Measurements from ENCODE around the gene TENT5C. TPM values are rescaled to one million over a fixed set of nuclear protein-coding genes. Genes with fewer than 3 reads are reported as not detected.

TENT5C gene
- total RNA-seq, 1 donor from 2014 or later, result 4.7 TPM

DNA sequence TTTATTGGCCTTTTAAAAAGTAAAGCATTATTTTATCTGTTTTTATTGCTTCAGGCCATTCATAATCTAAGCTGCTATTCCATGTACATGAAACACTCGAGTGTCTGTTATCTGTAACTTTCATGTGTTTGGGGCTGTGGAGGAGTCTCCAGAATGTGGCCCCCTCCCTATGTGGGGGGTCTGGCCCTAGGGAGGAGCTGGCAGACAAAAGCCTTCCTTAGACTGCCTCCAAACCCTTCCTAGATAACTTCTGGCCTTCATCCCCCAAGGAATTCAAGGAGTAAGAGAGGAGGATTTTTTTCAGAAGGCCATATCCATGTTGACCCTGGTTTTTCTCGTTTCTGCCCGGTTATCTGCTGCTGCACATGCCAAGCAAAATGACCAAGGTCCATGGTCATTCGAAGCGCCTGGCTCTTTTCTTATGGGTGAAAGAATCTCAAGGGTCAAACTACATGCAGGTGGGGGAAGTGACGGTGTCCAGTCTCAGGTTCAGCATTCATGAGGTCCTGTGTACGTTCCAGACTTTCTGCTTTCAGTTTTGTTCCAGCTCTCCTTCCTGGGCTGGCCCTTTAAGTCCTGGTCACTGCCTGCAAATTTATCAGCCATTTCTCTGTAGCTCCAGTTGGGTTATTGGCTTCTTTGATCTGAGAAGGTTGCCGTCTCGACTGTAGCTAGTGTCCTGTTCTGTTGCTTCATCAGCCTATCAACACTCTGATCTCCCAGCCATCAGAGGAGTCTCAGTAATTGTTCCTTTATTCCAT is 8.3 kb downstream of the TENT5C start:
- no peak for DNase-seq

DNA sequence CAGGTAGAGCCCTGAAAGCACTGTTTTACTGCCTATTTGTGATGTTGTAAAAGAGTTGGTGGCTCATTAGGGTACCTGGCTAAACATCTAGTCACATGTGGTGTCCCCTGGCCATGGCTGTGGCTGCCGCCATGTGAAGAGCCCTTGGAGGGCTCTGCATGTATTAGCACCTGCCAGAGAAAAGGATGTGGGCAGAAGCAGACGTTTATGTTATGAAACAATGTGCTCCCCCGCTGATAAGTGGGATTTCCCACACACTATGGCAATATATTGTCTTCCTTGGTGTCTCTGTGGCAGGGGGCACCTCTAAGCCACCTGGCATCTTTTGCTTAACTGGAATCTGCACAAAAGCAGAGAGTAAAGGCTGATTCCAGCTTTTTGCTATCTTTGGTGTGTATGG is 9.6 kb downstream of the TENT5C start:
- DNase-seq, result no peak

DNA sequence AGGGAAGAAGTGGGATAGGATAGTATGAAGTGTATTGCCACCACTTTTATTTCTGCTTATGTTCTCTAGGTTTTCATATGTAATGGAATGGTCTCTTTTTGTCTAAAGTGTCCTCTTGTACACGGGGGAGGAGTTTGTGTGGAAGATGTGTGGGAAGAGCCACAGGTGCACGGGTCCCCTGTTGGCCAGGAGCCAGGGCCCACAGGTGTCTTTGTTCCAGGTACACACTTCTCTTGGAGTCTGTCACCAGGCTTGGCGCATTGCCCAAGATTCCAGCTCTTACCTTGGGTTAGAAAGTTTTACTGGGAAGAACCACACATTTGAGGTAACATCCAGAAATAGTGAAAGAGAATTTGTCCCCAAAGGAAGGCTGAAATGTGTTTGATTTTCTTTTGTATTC is 10.5 kb downstream of the TENT5C start:
- no peak for DNase-seq

DNA sequence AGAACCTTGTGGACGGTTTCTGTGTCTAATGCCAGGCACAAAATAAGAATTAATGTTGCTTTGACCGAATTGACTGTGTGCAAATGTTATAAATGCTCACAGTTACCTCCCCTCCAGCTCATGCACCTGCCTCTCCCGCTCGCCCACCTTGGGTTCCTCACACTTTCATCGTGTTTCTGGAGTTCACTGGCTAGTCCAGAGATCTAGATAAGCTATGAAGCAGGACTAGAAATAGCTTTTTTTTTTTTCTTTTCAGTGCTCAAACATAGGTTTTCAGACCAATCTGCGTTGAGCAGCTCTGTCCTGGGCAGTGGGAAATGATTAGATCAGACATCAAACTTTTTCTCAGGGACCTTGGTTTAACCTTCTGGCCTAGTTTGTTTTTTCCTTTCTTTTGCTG is 11.1 kb downstream of the TENT5C start:
- DNase-seq, result no peak

- DNase-seq, result no peak
Observed at GRCh38 chr1:117618450-117619122, 12.7 kb downstream of the TENT5C start.

GRCh38 chr1:117620440-117620839 is 14.6 kb downstream of the TENT5C start:
- DNase-seq, result no peak

DNA sequence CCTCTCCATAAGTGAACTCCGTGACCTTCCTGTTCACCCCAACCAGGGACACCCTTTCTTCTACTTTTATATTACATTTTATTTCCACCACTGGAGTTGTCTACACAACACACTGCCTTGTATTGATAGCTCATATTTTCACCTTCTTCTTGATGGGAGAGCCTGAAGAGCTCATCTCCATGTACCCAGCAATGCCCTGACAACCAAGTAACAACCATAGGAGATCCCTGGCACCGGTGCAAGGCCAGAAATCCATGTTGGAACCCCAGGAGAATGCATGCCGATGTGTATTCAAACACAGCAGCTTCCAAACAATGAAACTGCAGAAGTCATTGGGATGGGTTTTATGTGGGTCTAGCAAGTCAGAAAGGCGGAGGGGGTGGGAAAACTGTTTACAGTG is 15.5 kb downstream of the TENT5C start:
- DNase-seq, result no peak

- DNase-seq, result no peak
Observed at GRCh38 chr1:117622726-117623125, 16.9 kb downstream of the TENT5C start.

DNA sequence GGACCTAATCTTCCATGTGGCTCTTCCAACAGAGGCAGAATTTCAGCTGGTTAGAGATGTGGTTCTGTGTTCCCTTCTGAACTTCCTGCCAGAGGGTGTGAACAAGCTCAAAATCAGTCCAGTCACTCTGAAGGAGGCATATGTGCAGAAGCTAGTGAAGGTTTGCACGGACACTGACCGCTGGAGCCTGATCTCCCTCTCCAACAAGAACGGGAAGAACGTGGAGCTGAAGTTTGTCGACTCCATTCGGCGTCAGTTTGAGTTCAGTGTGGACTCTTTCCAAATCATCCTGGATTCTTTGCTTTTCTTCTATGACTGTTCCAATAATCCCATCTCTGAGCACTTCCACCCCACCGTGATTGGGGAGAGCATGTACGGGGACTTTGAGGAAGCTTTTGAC is 17.3 kb downstream of the TENT5C start:
- DNase-seq, result no peak

GRCh38 chr1:117623698-117624097 is 17.9 kb downstream of the TENT5C start:
- DNase-seq, result no peak

DNA sequence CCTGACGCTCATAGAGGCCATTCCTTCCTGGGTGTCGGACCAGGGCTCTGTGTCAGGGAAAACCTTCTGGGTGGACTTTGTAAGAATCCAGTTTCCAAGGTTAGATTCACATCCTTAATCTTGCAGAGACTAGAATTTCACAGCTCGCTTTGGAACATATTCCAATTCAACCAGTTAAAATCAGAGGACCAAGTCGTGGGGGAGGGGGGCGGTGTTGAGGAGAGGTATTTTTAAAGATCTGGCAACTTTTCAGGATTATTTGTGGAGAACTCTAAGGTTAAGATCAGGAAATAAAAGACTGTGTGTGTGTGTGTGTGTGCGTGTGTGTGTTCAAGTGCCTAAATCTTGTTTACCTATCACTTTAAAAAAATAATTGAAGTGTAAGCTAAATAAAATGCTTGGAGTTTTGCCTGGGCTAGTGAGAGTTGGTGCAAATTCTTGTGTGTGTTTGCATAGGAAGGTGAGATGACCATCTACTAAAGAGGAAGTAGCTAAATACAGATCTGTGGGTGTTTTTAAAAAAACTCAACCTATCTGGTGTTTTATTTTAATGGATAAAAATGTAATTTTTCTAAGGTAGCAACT is 21.8 kb downstream of the TENT5C start:
- DNase-seq, result no peak

- DNase-seq, result no peak
Observed at GRCh38 chr1:117628343-117628742, 22.5 kb downstream of the TENT5C start.

DNA sequence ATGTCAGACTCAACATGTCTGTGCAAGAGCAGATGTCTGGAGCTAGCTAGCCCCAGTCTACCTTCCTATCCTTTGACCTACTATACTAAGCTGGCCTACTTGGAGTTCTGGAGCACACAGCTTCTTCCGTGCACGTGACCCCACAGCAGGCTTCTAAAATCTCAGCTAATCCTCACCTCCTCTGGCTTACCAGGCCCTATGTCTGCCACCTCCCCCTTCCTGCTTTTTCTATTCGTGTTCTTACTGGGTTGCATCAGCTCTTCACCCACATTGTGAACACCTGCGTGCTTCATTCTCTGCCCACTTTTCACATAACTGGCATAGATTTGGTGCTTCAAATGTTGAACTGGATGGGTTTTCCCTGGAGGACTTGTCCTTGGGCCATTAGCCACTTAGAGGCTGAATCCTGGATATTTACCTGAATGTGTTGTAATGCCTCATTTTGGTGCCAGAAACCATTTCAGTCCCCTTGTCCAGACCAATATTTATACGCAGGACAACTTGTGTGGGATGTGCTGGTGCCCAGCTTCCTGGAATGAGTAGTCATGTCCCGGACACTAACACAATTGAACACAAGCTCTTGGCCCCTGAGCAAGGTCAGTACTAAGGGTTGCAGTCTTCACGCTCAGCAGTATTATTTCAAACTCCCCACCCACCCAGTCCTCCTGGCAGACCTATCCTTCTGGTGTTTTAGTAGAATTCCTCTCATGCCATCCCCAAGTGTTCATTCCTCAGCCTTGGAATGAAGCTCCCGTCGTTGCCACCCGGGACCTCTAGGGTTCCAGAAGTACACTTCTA is 24.0 kb downstream of the TENT5C start:
- no peak for DNase-seq

DNA sequence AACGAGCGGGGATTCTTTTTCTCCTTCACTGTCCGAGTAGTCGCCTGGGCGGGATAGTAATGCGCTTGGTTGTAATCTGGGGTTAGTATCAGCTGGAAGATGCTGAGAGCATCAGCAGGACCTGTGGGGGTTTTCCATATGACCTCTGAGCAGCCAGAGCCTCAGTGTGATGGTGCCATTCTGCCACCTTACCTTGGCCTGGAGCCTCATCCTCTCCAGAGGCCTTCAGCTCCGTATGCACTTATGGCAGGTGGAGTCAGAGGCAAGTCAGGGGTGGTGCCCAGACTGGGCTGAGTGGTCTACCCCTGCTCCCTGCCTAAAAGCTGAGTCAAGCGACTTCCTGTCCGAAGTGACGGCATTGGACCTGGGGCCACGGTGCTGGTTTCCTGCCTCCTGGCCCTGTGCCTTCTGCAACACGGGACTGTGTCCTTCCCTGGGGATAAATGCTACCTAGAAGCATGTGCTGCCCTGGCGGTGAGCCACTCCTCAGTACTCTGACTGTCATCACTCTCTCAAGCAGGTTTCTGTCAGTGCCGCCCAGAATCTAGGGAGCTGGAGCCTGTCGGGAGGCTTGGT is 24.7 kb downstream of the TENT5C start:
- DNase-seq, result no peak

DNA sequence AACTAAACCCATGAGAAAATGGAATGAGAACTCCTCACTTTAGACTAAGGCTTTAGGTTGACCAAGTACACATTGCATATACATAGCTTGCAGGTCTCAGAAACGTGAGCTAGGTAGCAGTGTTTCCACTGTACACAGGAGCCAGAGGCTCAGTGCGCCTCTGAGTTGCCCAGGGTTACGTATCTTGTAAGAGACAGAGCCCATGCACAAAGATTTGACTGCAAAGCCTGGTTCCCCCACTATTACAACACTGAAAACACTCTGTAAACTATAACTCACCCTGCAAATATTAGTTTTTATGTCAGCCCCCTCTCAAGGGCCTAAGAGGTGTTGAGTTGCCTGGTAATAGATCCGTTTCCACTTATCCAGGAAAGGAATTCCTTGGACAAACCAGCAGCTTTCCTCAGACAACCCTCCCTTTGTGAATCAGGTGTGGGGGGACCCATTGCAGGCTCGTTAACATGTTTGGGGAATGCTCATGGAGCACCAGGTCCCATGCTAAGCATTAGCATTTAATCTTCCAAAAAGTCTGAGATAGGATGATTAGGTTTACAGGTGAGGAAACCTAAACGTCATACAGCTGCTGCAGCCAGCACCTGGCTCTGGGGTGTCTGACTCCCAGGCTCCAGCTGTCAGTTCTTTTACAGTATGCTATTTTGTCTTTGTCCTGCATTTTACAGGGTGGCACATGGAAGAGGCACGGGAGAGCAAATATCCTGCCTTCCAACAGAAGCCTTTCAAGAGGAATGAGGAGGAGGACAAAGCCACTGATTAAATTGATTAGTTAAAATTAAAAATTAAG is 25.7 kb downstream of the TENT5C start:
- no peak for DNase-seq

DNA sequence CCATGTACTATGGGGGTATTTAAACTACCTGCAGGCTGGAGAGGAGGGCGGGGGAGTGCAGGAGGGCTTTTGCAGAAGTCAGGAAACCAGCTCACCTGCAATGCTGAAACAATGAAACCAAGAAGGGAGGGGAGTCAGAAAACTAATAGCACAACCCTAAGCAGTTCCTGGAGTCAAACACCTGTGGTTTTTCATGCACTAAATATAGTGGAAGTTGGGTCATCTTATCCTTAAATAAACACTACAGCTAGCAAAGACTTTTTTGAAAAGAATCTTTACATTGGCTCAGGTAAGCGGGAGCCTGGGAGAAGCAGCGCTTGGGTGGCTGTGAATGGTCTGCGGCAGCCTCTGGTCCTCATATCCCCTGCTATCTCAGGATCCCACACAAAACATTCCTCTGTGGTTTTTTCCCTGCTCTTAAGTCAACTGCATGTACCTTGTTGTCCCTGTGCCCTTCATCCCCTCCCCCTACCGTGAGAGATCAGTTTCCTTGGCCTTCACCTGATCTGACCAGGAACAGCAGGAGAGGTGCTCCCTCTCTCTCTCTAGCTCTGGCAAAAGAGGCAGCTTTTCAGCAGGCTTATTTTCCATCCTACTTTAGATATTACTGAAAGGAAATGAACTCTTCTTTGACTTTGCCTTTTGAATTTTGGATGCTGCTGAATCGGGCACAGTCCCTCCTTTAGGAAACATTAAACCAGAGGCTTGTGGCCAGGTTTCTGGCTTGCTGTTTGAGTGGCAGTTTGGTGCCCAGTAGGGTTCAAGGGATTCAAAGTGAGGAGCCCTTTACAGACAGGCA is 26.6 kb downstream of the TENT5C start:
- DNase-seq, result no peak

DNA sequence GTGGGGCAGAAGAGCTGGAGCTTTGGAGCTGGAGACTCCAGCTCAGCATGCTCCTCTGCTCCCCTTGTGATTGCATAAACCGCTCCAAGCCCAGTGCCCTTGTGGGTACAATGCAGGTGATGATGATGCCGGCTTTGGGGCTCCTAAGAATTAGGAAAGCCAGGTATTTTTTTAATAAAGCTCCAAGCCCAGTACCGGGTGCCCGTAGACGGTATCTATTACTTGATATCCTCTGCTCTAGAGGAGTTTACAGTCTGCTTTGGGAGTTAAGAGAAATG is 27.2 kb downstream of the TENT5C start:
- no peak for DNase-seq

DNA sequence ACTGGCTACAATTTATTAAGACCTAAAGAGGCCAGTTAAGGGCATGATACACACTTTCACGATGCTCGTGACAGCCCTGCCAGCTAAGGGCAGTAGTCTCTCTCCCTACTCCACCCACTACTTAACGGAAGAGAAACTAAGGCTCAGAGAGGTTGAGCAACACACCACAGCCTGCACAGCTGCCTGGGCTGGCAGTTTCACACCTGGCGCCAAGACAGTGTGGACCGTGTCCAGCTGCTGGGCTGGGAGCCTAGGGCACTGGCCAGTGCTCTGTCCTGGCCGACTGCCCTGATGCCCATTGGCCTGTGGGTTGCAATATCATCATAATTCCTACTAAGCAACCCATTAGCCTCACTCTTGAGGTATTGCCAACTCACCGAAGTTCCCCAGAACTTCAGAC is 27.6 kb downstream of the TENT5C start:
- no peak for DNase-seq

DNA sequence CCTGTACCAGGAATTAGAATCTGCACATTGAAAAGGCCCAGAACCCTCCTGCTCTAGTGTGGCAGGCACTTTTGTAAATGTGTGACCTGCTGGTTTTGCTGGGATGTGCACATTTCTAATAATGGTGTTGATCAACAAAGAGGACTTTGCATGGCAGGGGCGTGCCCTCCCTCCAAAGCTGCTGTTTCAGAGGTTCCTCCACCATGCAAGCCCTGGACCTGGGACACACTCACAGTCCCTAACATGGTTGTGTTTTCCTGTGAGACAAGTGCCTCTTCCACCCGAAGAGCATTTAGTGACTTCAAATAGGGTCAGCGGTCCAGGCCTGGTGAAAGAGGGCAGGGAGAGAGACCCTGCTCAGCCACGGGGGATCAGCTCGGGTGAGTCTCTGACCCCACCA is 28.1 kb downstream of the TENT5C start:
- no peak for DNase-seq

DNA sequence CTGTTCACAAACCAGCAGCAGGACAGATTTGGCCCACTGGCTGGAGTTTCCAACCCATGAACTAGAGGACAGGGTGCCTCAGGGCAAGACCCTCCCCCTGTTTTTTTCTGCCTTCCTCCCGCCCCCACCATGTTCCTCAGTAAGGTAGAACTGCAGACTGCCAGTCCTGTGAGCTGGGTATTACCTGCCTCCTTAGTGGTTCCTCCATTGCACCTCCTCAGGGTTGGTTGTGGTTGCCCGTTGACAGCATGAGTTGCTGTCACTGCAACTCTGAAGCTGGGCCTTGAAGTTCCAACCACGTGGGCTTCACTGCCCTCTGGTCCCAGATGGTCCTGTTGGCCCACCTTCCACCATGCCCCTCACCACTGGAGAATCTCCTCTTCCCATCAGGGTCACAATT is 28.8 kb downstream of the TENT5C start:
- DNase-seq, result no peak

- DNase-seq, result no peak
Observed at GRCh38 chr1:117635805-117636204, 30.0 kb downstream of the TENT5C start.
